Stimulated activated CD4-positive, alpha-beta T cell treated with anti-CD3 and anti-CD28 coated beads, Interleukin-15, amount 100 ng/mL, for 1 hour (primary cell): ENCODE data around the gene AP1M1.

ENCODE experiments used
- DNase-seq, 2 donors: peaks; one replicate each; pipeline ENCODE4 v3.0.0-alpha.2; 2020; ENCODE audit warnings: low read depth in 1 of 2, low spot score in 1 of 2

AP1M1 gene

GRCh38 chr19:16293118-16294091 lies 95.7 kb downstream of the AP1M1 start:
- no peak for DNase-seq

- no peak for DNase-seq
Observed at GRCh38 chr19:16295057-16295456, 97.3 kb downstream of the AP1M1 start.
